Stomach (tissue), 4 donors: ENCODE data around the gene MSMP.

Experiments
- CTCF ChIP-seq, 7 experiments: fragments of 450-650 bp in 4 of 7; fragments of 200-600 bp in 3 of 7; sonication (generic) in 3 of 7; IDR thresholded peaks; one replicate each; pipeline ENCODE4 v1.5.1; 2016 to 2019; ENCODE audit warnings: antibody characterized with exemption in 7 of 7, control low read depth in 2 of 7, mild to moderate bottlenecking in 1 of 7
- POLR2A ChIP-seq, 4 donors: fragments of 450-650 bp; IDR thresholded peaks; one replicate each; pipeline ENCODE4 v1.6.1; 2016; ENCODE audit warnings: antibody characterized with exemption in 4 of 4, control low read depth in 2 of 4, mild to moderate bottlenecking in 1 of 4, moderate library complexity in 1 of 4

- TF ChIP-seq CTCF (IDR thresholded peaks at IDR 0.05) (no peak), POLR2A (IDR thresholded peaks at IDR 0.05) (no peak)
These were observed 12.3 kb downstream of the MSMP start for GRCh38 chr9:35741740-35742139.
